Mesothelial cell of epicardium (in vitro differentiated cells): ENCODE measurements around the gene SLC39A6. TPM values are rescaled to one million over a fixed set of nuclear protein-coding genes. Genes with fewer than 3 reads are reported as not detected.
A peak's percentile ranks its signal among the peaks of the same experiment; 100 is the strongest.
"Not testable (repeated sequence)": the region's sequence is repeated elsewhere in the genome, so short reads cannot be mapped to it uniquely, and the experiment has no call there.

Source experiments
- DNase-seq, 2 experiments: peaks; one replicate each; pipeline ENCODE4 v3.0.0; 2021; ENCODE audit warnings: low spot score in 2 of 2; ENCODE audit not compliant: unreplicated experiment in 2 of 2
- H3K27ac Mint-ChIP-seq: 2 replicates; pipeline ENCODE4 v1.8.0; 2021; ENCODE audit warnings: mixed read lengths
- H3K27me3 Mint-ChIP-seq: 2 replicates; pipeline ENCODE4 v1.8.0; 2021; ENCODE audit warnings: low read depth, mixed read lengths
- H3K36me3 Mint-ChIP-seq: 2 replicates; pipeline ENCODE4 v1.8.0; 2021; ENCODE audit warnings: mixed read lengths
- H3K4me1 Mint-ChIP-seq: 2 replicates; pipeline ENCODE4 v1.8.0; 2021; ENCODE audit warnings: mixed read lengths
- H3K4me3 Mint-ChIP-seq: 2 replicates; pipeline ENCODE4 v1.8.0; 2021; ENCODE audit warnings: mild to moderate bottlenecking, moderate library complexity, mixed read lengths
- H3K9me3 Mint-ChIP-seq: 2 replicates; pipeline ENCODE4 v1.8.0; 2021; ENCODE audit warnings: mixed read lengths
- CTCF ChIP-seq: fragments of 200-600 bp; sonication (generic); IDR thresholded peaks from one replicate; pipeline ENCODE4 v1.5.0; 2021; ENCODE audit warnings: antibody characterized with exemption; ENCODE audit not compliant: unreplicated experiment
- total RNA-seq: library from RNA; stranded (reverse); gene quantifications from 3 replicates; pipeline ENCODE4 v1.2.1, GENCODE V29; 2021

The SLC39A6 gene
- total RNA-seq, 1 donor from 2014 or later = 43.1 TPM

DNA sequence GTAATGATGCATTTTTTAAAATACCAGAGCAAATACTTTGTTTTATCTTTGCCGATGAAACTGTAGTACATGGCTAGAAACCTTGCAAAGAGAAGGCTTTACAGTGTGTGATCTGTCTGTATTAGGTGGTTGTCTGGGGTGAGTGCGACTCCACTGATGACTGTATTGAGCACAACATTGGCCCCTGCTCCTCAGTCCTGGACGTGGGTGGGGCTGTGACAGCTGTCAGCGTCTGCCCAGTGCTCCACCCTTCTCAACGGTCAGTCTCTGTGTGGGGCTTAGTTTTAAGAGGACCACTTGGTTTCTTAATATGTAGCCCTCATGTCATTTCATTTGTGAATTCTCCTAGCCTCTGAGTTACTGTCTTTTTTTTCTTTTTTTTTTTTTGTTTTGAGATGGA is 40.8 kb upstream of the SLC39A6 start:
- Mint-ChIP-seq H3K36me3 (peaks cover 40% of the 10 kb centered on the region), H3K27ac (no peak overlapping the region), H3K27me3 (no peaks in the 10 kb centered on the region)

GRCh38 chr18:36168296-36168695 is 39.2 kb upstream of the SLC39A6 start:
- Mint-ChIP-seq H3K27ac (peak overlapping the region; percentile 30), H3K36me3 (peaks cover 52% of the 10 kb centered on the region)
- not testable (repeated sequence) for H3K27me3 Mint-ChIP-seq, DNase-seq, H3K4me1 Mint-ChIP-seq, H3K4me3 Mint-ChIP-seq, H3K9me3 Mint-ChIP-seq

More for the DNA sequence above, 40.8 kb upstream of the SLC39A6 start:
- H3K4me3 Mint-ChIP-seq = no peak overlapping the region
- peaks cover 3% of the 10 kb centered on the region for H3K4me1 Mint-ChIP-seq
- no peaks in the 10 kb centered on the region for H3K9me3 Mint-ChIP-seq
- no peak for DNase-seq
- no peak for TF ChIP-seq CTCF

DNA sequence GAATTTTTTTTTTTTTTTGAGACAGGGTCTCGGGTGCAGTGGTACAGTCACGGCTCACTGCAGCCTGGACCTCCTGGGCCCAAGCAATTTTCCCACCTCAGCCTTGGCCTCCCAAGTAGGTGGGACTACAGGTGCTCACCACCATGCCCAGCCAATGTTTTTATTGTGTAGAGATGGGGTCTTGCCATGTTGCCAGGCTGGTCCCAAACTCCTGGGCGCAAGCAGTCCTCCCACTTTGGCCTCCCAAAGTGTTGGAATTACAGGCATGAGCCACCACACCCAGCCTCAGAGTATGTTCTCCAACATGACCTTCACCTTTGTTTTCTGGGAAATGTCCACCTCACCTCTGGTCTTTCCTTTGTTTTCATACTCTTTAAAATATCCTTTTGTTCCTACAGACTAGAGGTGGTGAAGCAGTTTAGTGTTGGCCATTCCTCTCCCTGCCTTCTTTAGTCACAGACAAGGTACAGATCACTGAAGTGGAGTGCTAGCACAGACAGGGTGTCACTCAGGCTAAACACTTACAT is 38.6 kb upstream of the SLC39A6 start:
- Mint-ChIP-seq H3K27ac (no peak overlapping the region), H3K27me3 (no peaks in the 10 kb centered on the region), H3K4me1 (peaks cover 3% of the 10 kb centered on the region), H3K4me3 (no peak overlapping the region), H3K9me3 (no peaks in the 10 kb centered on the region), H3K36me3 (peaks cover 54% of the 10 kb centered on the region)
- no peak for DNase-seq
- TF ChIP-seq CTCF = no peak

DNA sequence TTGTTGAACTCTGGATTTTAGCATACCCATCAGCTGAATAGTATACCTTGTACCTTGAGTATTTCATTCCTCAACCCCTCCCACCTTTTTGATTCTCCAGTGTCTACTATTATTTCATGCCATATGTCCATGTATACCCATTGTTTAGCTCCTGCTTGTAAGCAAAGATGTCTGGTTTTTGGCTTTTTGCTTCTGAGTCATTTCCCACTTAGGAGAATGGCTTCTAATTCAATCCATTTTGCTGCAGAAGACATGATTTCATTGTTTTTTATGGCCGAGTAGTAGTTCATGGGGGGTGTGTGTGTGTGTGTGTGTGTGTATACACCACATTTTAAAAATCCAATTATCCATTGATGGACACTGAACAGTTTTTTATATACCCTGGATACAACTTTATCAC is 33.8 kb upstream of the SLC39A6 start:
- no peak overlapping the region for H3K27ac Mint-ChIP-seq
- H3K9me3 Mint-ChIP-seq = no peaks in the 10 kb centered on the region
- H3K27me3 Mint-ChIP-seq = no peaks in the 10 kb centered on the region
- peaks cover 53% of the 10 kb centered on the region for H3K36me3 Mint-ChIP-seq
- H3K4me3 Mint-ChIP-seq = no peak overlapping the region
- no peak for DNase-seq
- no peak for TF ChIP-seq CTCF
- no peaks in the 10 kb centered on the region for H3K4me1 Mint-ChIP-seq

DNA sequence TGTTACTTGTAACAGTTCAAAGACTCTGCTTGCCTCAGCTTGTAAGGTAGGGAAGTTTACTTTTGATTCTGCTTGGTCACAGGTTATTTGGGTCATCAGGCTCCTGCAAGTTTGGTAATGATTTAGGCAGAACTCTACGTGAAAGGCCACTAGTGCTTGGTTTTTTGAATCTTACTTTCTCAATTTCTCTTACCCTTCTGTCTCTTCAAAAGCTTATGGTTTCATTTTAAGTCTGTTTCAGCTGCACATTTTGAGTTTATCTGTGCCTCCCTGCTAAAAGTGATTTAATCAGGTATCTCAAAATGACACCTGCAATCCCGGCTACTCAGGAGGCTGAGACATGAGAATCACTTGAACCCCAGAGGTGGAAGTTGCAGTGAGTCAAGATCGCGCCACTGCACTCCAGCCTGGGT is 31.8 kb upstream of the SLC39A6 start:
- H3K36me3 Mint-ChIP-seq = peaks cover 57% of the 10 kb centered on the region

More for the DNA sequence above, 31.8 kb upstream of the SLC39A6 start:
- H3K27ac Mint-ChIP-seq = no peak overlapping the region
- no peaks in the 10 kb centered on the region for H3K9me3 Mint-ChIP-seq
- no peaks in the 10 kb centered on the region for H3K4me1 Mint-ChIP-seq
- H3K27me3 Mint-ChIP-seq = no peaks in the 10 kb centered on the region
- TF ChIP-seq CTCF = no peak
- DNase-seq = no peak
- no peak overlapping the region for H3K4me3 Mint-ChIP-seq
